GM21360 (cell line): ENCODE data around the gene VWA3B.
"Not testable (repeated sequence)": the region's sequence is repeated elsewhere in the genome, so short reads cannot be mapped to it uniquely, and the experiment has no call there.

Experiments
- ATAC-seq: cut with Tn5 transposase; IDR thresholded peaks from one replicate; pipeline ENCODE4 v1.9.1; 2021; ENCODE audit warnings: mild to moderate bottlenecking, moderate library complexity; ENCODE audit not compliant: unreplicated experiment

Gene VWA3B

DNA sequence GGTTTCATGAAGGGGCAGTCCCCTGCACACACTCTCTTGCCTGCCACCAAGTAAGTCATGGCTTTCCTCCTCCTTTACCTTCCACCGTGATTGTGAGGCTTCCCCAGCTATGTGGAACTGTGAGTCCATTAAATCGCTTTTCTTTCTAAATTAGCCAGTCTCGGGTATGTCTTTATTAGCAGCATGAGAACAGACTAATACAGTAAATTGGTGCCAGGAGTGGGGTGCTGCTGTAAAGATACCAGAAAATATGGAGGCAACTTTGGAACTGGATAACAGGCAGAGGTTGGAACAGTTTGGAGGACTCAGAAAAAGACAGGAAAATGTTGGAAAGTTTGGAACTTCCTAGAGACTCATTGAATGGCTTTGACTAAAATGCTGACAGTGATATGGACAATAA is 233.2 kb downstream of the VWA3B start:
- ATAC-seq, result not testable (repeated sequence)

GRCh38 chr2:98324181-98324580 is 237.2 kb downstream of the VWA3B start:
- no peak for ATAC-seq

GRCh38 chr2:98327776-98328175 is 240.8 kb downstream of the VWA3B start:
- ATAC-seq, result no peak

GRCh38 chr2:98329549-98329948 is 242.6 kb downstream of the VWA3B start:
- no peak for ATAC-seq

GRCh38 chr2:98332989-98333388 is 246.0 kb downstream of the VWA3B start:
- ATAC-seq, result no peak

DNA sequence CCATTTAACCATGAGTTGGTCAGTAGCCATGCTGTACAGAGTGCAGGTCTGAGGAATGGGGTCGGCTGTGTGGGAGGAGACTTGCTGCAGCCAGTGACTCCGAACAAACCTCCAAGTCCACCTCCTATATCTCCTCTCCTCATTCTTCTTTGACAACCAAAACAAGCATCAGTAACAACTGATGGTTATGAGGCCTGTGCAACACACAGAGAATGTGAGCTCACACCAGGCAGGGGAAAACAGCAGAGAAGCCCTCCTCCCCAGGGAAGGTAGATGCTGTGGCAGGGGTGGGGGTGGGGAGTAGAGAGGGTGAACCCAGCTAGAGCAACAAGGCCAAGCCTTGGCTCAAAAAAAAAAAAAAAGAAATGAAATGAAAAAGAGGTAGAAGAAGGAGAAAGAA is 247.0 kb downstream of the VWA3B start:
- ATAC-seq, result no peak

GRCh38 chr2:98334439-98335078 is 247.6 kb downstream of the VWA3B start:
- no peak for ATAC-seq

GRCh38 chr2:98335271-98335670 is 248.3 kb downstream of the VWA3B start:
- no peak for ATAC-seq

GRCh38 chr2:98341241-98341640 is 254.3 kb downstream of the VWA3B start:
- no peak for ATAC-seq

- ATAC-seq, result no peak
These were observed 256.3 kb downstream of the VWA3B start for GRCh38 chr2:98343285-98343684.

- no peak for ATAC-seq
These were observed 259.6 kb downstream of the VWA3B start, which contains the start of gene CNGA3 for GRCh38 chr2:98346311-98347236. TSS of gene CNGA3 (plus strand) at chr2:98346456. CDS start at chr2:98369976, 23,520 bp downstream.

DNA sequence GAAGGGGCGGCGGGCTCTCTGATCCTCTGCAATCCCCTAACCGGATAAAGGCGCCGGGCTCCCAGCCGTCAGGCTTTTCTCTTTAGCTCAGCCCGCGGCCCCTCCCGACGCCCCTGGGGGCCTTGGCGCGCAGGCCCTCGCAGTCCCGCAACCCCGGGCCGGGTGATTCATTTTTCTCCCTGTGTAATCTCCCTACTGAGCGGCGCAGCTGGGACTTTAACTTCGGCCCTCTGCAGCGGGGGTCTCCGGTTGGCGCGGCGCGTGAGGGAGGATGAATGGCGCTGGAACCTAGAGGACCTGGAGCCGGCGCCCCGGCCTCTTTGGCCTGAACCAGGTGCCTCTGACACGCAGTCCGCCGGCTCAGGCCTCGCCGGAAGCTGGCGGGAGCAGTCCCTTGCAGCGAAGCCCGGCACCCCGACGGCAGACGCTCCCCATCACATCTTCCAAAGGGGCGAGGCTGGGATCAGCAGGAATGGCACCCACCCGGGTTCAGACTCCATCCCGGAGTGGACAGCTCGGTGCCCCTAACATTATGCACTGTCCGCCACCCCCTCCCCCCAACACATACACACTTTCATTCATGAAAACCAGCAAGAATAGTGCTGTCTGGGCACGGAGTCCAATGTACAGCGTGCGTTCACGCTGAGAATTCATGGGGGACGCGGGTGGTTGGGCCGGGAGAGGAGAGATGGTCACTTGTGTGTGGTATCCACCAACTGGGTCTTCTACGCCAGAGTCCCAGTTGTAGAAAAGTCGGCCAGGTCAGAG is 260.5 kb downstream of the VWA3B start:
- no peak for ATAC-seq

DNA sequence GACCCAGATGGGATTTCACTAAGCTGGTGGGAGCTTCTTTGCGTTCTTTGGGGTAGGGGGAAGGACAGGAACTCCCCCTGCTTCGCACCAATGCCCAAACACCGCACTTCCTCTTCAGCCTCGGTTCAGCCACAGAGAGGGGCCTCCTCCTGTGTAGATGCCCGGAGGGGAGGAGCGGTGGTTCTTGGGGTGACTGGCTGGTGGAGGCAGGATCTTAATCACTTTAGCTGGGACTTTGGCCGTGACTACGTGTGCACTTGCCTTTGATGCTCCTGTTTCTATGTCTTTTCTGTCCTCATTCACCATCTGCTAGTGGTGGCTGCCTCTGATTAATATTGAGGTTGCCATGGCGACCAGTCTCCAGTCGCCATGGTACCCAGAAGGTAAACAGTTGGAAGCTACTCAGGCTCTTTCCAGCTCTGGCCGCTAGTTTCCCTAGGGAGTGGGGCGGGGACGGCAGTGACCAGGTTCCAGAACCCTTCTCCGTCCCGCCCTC is 261.1 kb downstream of the VWA3B start:
- ATAC-seq, result no peak

- no peak for ATAC-seq
These were observed 263.4 kb downstream of the VWA3B start for GRCh38 chr2:98350411-98350810.

DNA sequence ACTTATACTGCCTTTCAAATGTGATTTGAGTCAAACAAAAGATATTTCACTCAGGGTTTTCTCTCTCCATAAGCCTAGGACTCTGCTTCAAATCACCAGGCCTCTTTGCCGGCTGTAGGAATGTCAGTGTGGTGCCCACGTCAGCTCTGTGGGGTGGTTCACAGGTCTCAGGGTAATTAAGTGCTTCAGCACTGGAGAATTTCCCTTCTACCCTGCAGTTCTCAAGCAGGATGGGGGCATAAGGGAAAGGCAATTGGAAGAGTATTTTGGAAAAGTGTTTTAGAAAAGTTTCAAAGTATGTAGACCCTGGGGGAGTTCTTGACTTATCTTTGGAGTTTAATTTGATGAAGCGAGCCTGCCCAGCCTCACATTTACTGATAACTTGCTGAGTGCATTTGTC is 268.9 kb downstream of the VWA3B start:
- ATAC-seq, result no peak

- no peak for ATAC-seq
These were observed 269.8 kb downstream of the VWA3B start for GRCh38 chr2:98356729-98357128.

GRCh38 chr2:98357849-98358248 is 270.9 kb downstream of the VWA3B start:
- ATAC-seq, result no peak

GRCh38 chr2:98359986-98360385 is 273.0 kb downstream of the VWA3B start:
- no peak for ATAC-seq
